NCI-H1105 treated with DMSO at 0.1 percent for 48 hours (cell line): ENCODE measurements around the gene KDM1B.

Experiments
- DNase-seq: peaks from one replicate; lab custom pipeline; 2025; lab: John Stamatoyannopoulos, UW

The KDM1B gene, protein sequence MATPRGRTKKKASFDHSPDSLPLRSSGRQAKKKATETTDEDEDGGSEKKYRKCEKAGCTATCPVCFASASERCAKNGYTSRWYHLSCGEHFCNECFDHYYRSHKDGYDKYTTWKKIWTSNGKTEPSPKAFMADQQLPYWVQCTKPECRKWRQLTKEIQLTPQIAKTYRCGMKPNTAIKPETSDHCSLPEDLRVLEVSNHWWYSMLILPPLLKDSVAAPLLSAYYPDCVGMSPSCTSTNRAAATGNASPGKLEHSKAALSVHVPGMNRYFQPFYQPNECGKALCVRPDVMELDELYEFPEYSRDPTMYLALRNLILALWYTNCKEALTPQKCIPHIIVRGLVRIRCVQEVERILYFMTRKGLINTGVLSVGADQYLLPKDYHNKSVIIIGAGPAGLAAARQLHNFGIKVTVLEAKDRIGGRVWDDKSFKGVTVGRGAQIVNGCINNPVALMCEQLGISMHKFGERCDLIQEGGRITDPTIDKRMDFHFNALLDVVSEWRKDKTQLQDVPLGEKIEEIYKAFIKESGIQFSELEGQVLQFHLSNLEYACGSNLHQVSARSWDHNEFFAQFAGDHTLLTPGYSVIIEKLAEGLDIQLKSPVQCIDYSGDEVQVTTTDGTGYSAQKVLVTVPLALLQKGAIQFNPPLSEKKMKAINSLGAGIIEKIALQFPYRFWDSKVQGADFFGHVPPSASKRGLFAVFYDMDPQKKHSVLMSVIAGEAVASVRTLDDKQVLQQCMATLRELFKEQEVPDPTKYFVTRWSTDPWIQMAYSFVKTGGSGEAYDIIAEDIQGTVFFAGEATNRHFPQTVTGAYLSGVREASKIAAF

DNA sequence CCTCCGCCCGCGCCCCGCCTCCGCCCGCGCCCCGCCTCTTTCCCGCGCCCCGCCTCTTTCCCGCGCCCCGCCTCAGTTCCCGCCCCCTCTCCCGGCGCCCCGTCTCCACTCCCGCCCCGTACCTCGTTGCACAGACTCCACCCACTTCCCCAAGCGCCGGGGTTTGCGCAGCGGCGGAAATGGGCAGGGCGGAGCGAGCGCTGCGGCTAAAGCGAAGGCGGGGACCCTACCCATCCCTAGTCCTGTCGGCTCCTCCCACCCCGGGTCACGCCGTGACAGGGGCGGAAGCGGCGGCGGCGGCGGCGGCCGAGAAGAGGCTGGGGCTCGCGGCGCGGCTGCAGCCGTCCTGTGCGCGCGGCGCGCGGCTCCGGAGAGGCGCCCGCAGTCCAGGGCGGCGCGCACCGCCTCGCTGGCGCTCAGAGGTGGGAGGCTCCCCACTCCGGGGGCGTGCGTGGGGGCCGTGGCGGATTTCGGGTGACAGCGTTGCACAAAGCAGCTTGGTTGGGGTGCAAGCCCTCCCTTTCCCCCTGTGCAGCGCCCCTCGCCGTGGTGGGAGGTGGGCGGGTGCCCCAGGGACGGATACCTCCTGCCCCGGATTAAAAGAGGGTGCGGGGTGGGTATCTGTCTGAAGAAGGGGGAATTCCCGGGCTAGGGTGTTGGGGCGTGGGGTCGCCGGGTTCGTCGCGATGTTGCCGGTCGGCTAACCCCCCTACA lies at the start of gene KDM1B:
TSS of gene KDM1B (plus strand) at position 273 of the 714 bp plus-strand sequence. CDS start 4,474 bp downstream, outside the sequence.
- DNase-seq = peak; percentile 98

DNA sequence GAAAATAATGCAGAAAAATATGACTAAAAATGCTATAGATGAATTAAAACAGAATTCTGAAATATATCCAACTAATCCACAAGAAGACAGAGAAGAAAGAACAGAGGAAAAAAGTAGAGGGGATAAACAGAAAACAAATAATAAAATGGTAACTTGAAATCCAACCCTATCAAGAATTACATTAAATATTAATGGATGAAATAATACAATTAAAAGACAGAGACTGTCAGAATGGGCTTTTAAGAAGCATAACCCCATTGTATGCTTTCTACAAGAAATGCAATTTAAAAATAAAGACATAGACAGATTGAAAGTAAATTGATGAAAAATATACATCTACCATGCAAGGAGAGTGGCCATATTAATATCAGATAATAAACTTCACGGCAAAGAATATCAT lies 48.2 kb upstream of the KDM1B start:
- DNase-seq = no peak

DNA sequence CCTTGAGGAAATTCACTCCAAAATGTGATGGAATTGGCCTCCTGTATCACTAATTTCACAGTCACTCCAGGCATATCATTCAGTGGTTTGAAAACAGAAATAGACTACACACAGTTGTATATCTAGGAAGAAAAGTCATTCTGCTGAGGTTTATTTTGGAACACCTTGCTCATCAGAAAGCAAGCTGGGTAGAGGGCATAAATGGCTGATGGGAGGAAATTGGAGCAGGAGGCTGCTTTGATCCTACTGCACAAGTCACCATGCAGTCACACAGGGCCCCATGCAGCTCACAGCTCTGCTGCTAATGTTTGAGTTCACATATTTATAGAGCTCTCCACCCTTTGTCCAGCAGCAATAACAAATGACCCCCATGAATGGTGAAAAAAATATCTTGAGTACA lies 45.1 kb upstream of the KDM1B start:
- DNase-seq = no peak

DNA sequence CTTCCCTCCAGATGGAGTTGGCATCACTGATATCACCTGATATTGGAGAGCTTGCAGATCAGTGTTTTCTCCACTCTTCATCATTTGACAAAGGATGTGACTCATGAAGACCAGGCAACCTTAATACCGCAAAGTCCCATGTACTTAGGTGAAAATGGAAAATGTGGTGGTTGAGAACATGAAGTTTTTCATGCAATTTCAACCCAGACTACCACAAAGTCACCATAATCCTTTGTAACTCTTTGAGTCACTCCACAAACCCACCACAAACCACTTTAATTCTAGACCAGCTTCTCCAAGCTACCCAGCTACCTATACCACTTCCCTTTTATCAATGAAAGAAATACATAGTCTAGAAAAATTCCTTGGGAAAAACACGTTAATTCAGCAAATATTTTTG lies 39.9 kb upstream of the KDM1B start:
- no peak for DNase-seq

DNA sequence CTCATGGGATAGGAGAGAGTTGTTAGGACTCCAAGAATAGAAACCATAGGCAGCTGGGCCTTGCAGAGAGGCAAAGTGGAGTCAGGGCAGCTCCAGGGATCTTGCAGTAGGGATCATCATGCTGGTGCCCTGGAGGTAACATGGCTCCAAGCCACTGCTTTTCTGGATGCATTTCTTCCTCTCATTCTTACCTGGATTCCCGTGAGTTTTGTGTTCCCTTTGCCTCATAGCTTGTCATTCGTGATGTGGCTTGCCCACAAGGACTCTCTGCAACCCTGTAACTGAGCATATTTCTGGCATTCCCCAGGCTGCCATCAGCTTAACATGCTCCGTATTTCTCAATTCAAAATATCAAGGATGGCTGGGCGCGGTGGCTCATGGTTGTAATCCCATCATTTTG lies 38.1 kb upstream of the KDM1B start:
- no peak for DNase-seq

DNA sequence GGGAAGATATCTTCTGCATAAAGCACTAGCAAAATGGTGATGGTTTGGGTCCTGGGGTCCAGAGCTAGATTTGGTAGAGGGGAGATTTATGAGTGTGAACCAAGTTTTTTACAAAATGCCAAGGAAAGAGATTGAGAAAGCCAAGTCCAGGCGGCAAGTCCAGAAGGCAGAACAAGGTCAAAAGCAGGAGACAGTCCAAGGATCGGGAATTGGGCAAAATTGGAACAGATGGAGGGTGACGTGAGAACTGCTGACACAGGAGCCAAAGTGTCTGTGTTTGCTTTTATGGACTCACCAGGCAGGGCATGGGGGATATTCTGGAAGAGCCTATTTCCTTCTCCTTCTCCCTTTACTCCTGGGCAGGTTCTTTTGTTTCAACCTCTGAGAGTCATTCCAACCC lies 36.9 kb upstream of the KDM1B start:
- no peak for DNase-seq

DNA sequence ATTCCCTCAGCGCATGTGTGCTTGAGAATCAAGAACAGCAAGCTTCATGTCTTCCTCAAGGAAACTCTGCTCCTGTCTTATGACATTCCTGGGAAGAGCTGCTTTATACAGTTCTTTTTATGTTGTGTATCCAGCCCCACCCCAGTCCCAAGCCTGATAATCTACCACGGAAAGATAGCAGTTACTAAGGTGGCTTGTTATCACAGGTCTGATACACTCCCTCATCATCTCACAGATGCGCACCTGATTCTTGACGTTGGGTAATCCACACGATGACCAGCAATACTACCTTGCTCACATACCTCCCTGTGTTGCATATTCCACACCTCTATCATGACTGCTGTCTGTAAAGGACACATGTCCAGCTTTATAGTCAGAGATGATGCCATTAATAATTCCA lies 36.0 kb upstream of the KDM1B start:
- DNase-seq = no peak

DNA sequence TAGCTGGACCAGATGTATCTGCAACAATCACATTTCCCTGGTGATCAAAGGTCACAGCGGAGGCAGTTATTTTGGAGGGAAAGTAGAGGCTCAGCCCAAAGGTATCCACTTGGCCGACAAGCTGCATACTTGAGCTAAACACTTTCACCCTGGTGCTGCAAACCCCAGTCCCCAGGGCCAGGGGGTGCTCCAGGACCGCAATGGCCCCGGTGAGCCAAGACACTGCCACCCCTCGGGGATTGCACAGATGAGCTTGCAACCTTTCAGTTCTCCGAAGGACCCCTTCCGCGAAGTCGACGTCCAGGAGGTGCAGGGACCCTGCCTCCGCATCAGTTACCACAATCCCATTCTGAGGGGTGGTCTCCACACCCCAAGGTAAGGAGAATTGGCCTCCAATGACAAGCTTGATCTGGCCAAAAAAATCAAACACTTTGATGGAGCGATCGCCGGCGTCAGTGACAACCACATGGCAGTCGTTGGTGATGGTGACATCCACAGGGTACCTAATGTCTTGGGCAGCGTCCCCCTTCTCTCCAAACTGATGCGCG lies 33.6 kb upstream of the KDM1B start:
- DNase-seq = no peak

DNA sequence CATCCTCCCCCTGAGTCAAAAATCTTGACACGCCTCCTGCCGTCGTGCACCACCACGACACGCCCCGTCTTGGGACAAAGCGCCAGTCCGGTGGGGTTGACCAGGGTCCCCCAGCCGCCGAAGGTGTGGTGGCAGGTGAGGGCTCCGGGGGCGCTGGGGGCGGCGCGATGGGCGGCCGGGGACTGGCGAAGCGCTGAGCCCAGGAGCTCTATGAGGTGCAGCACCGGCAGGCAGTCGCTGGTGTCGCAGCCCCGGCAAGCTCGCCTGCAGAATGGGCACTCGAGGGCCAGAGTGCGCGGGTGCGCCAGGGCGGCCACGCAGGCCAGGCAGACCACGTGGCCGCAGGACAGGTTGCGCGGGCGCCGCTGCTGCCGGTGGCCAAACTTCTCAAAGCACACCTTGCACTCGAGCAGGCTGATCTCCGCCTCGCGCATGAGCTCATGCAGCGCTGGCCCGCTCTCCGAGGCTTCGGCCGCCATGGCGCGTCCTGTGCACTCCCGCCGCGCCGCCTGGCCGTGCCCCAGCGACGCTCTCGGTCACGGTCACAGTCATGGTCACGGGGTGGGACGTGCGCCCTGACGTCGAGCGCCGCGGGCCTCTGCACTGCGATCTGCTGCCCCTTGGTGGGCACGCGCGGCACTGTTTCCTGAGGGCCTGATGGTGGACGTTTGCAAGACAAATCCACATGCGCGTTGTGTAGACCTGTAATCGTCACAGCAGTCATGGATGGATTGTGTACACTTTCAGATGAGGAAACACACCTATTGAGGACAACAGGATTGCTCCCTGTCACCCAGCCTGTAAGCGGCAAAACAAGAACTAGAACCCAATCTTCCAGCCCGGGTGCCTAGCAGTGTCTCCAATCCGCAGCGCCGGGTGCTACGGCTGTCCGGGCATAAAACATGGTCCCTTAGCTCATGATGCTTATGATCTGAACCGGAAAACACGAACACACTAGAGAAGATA lies 32.8 kb upstream of the KDM1B start, which contains the start of gene NHLRC1:
TSS of gene NHLRC1 (minus strand) at position 550 of the 966 bp plus-strand sequence. CDS start at position 479, 71 bp downstream.
- DNase-seq = peak; percentile 63

DNA sequence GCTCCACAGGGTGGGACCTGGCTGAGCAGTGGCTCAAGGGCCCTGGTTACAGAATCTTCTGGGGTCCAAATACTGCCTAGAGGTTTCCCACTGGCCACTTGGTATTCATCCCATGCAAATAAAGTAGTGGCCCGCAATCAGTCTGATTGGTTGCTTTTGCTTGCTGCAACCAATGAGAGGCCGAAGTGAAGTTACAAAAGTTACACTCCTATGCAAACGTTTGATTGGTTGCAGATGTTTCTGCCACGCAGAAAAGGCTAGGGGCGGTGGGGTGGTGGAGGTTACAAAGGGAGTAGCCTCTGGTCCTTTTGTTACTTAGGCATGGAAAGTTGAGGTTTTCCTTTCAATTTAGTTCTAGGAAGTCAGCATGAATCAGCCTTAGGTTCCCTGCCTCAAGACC lies 29.1 kb upstream of the KDM1B start:
- DNase-seq = no peak

DNA sequence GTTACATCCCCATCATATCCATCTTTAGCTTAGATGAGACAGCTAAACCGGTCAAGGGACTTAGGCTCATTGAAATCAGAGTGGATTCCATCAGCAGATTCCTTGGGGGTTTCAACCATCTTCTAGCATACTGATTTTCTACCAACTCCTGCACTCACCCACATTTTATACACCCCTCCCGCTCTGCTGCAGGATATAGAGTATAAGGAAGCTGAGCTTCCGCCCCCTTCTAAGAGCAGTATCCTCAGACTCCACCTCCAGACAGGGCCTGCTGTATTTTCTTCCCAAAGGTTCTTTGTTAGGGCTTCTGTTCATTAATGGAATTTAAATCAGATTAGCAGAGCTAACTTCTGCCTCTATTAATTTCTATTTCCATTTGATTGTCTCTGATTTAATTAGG lies 22.9 kb upstream of the KDM1B start:
- DNase-seq = no peak

DNA sequence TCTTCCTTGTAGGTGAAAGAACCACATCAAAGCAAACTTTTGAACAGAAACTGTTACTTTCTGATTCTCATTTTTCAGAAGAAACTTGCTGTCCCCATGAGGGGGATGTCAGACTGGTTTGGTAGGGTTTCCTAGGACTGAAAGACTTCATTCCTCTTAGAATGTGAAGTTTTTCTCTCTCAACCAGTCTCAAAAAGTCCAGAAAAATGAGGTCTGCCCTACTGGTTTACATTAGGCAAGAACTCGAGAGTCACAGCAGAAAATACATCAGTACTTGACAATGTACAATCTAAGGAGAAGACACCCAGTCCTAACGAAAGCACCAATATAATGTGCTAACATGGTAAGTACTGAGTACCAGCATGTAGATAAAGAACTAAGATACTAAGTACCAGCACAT lies 20.1 kb upstream of the KDM1B start:
- no peak for DNase-seq

DNA sequence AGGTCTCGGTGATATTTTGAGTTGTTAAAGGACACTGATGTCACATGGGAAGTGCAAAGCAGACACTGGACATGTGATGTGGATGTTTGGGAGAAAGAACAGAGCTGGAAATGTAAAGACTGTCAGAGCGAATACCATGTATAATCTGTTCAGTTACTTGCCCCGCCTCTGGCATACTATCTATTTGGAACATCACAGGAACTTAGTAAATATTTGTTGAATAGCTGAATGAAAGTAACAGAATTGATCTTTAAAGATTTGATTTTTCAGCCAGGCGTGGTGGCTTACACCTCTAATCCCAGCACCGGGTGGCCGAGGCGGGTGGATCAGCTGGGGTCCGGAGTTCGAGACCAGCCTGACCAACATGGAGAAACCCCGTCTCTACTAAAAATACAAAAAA lies 19.0 kb upstream of the KDM1B start:
- DNase-seq = no peak

DNA sequence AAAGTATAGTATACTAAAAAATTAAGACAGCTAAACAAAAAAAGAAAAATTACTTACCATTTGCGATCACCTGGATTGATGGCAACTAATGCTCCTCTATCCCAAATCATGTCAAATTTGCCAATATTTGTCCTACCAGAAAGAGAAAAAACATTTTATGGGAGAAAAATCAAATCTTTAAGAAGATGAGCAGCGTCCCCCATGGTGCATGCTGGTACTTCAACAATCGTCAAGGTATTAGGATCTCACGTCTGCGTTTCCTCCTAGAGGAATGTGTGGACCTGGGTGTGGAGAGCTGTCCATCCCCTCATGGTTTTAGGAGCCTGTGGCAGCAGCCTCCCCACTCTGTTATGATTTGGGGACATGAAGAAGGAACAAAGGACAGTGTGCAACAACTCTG lies 16.3 kb upstream of the KDM1B start:
- DNase-seq = no peak

DNA sequence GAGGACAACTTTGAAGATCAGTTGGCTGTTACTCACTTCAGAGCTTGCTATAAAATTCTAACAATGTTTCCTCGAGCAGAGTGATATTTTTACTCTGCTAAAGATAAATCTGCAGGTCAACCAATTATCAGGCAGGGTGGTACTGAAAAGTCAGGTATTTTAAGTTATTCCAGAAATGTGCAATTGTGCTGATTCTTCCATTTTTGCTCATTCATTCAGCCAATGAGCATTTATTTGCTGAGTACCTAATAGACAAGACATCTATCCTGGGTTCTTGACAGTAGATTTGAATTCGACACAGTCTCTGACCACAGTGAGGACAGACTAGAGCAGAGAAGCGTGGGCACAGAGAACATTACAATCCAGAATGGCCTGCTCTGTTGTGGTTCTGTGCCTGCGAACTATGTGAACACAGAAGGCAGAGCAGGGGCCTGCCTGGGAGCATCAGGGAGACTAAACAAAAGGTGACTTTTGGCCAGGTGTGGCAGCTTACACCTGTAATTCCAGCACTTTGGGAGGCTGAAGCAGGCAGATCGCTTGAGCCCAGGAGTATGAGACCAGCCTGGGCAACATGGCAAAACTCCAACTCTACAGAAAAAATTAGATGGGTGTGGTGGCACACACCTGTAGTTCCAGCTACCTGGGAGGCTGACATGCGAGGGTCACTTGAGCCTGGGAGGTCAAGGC lies 15.1 kb upstream of the KDM1B start:
- DNase-seq = no peak

DNA sequence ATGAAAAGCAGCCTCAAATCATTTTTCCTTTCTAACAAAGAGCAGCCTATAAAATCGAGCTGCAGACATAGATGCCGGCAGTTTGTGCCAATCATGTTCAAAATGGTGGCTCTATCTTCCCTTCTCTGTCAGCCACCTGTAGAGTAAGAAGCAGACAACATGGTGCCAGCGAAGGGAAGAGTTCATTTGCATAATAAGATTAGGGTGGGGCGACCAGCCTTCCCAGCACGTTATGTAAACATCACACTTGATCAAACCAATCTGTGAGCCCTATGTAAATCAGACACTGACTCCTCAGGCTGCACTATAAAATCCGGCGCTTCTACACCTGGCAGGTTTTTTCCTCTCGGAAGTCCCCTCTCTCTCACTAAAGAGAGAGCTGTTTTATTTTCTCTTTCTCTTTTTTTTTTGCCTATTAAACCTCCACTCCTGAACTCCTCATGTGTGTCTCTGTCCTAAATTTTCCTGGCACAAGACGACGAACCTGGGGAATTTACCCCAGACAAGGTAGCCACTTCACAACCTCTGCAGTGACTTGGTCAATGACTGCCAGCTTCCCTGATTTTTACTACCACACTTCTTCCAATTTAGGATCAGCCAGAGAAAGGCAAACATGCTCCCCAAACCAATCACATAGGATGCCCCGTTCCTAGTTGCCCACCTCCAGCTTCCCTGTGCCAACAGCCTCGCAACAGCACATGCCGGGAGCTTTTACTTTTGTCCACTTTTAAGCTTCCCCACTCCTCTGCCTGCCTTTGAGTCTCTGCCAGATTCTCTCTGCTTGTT lies 13.2 kb upstream of the KDM1B start:
- peak; percentile 96 for DNase-seq

DNA sequence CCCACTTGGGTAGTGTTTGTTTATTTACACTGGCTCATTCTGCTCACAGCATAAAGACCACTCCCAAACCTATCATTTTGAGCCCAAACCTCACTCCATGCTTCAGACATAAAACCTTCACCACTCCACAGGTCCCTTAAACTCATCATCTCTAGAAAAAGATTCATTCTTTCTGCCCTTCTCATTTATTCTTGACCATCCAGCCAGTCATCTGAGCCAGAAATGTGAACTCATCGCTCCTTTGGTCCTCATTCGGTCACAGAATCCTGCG lies 12.7 kb upstream of the KDM1B start:
- DNase-seq = peak; percentile 80

DNA sequence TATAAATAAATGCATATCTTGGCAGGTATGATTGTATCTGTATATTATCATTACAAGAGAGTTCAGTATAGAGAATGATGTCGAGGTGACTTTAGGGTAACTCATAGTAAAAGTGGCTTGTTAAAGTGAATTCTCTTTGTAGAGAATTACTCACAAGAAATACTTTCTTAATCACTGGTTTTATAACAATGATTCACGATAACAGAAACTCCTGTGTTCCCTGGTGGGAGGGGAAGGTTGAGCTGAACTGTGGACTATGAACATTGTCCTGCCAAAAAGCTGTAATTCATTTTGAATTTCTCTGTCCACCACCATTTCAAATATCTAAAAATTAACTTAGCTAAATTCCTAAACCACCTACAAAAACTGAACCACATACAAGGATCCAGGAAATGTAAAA lies 8.1 kb upstream of the KDM1B start:
- no peak for DNase-seq

DNA sequence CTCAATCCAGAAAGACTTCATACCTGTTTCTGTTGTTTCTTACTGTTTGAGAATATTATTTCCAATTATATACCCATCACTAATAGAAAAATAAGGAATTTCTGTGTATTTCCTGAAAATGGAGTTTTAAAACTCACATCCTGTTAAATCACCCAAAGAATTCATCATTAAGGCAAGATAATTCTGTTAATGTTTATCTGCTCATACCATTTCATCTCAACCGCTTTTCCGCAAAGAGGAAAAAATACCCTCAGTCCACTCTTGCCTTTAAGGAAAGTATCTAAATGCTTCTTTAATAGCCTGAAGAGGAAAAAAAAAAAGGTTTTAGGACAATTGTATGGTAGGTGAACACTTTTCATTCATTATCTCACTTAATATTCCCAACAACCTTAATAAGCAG lies 7.6 kb upstream of the KDM1B start:
- DNase-seq = no peak
